ENCODE measurements around the gene CYP1B1. TPM values are rescaled to one million over a fixed set of nuclear protein-coding genes. Genes with fewer than 3 reads are reported as not detected.

Gene CYP1B1
- total and polyA plus RNA-seq, 2 donors: 10.7 to 16.7 TPM

DNA sequence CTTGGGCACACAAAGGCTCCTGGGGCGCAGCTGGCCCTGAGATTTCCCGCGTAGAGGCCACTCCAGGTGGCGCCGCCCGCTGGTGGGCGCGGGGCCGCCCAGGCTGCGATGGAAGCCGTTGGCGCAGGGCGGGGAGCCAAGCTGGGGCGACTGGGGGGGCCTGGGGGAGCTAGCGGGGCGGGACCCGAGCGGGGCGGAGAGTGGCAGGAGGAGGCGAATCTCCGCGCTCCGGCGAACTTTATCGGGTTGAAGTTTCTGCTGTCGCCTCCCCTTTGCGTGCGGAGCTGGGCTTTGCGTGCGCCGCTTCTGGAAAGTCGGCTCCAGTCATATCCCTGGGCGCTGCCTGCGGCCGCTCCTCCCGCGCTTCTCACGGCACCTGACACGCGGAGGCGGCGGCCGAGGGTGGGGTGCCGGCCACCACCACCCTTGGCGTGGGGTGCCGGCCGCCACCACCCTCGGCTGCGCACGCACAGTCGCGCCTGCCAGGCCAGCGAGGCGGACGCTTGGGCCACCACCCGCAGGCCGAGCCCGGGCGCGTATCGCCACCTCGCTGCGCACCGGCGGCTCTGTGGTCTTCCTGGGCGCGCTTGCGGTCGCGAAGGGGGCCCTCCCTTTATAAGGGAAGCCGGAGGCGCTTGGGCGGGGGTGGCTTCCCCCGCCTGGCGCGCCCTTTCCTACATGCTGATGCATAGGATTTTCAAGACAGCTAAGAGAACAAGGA, 919 bp upstream of the CYP1B1 start:
- no peaks in the 10 kb centered on the region for H3K4me1 ChIP-seq (ENCODE audit: insufficient read depth)
- H3K27ac ChIP-seq (ENCODE audit: low read depth): peak overlapping the region; percentile 49
- no peaks in the 10 kb centered on the region for H3K36me3 ChIP-seq (ENCODE audit: insufficient read depth)
- DNase-seq (ENCODE audit: extremely low spot score): no peak
- H3K4me3 ChIP-seq (ENCODE audit: low read depth, low read length): peak overlapping the region; percentile 47
- WGBS: under 1% methylated on average over 76 of the region's 76 CpGs

GRCh38 chr2:38076152-38076709, 280 bp upstream of the CYP1B1 start:
- peak; percentile 47 for DNase-seq (ENCODE audit: extremely low spot score)
- Histone ChIP-seq H3K27ac (ENCODE audit: low read depth) (no peak overlapping the region), H3K36me3 (ENCODE audit: insufficient read depth) (no peaks in the 10 kb centered on the region), H3K4me3 (ENCODE audit: low read depth, low read length) (peak overlapping the region; percentile 47), H3K4me1 (ENCODE audit: insufficient read depth) (no peaks in the 10 kb centered on the region)
- WGBS: under 1% methylated on average over 51 of the region's 51 CpGs

GRCh38 chr2:38074764-38075506, 1.0 kb downstream of the CYP1B1 start:
- WGBS: 5% methylated on average over 82 of the region's 82 CpGs
- peak overlapping the region; percentile 47 for H3K4me3 ChIP-seq (ENCODE audit: low read depth, low read length)

GRCh38 chr2:38074058-38074763, 1.7 kb downstream of the CYP1B1 start:
- no peak overlapping the region for H3K27ac ChIP-seq (ENCODE audit: low read depth)
- H3K4me3 ChIP-seq (ENCODE audit: low read depth, low read length): peak overlapping the region; percentile 27
- no peak for DNase-seq (ENCODE audit: extremely low spot score)
- 8% methylated on average over 58 of the region's 58 CpGs for WGBS
- H3K4me1 ChIP-seq (ENCODE audit: insufficient read depth): no peaks in the 10 kb centered on the region
- no peaks in the 10 kb centered on the region for H3K36me3 ChIP-seq (ENCODE audit: insufficient read depth)

More at GRCh38 chr2:38074764-38075506, 1.0 kb downstream of the CYP1B1 start:
- no peak for DNase-seq (ENCODE audit: extremely low spot score)
- Histone ChIP-seq H3K36me3 (ENCODE audit: insufficient read depth) (no peaks in the 10 kb centered on the region), H3K27ac (ENCODE audit: low read depth) (no peak overlapping the region), H3K4me1 (ENCODE audit: insufficient read depth) (no peaks in the 10 kb centered on the region)

DNA sequence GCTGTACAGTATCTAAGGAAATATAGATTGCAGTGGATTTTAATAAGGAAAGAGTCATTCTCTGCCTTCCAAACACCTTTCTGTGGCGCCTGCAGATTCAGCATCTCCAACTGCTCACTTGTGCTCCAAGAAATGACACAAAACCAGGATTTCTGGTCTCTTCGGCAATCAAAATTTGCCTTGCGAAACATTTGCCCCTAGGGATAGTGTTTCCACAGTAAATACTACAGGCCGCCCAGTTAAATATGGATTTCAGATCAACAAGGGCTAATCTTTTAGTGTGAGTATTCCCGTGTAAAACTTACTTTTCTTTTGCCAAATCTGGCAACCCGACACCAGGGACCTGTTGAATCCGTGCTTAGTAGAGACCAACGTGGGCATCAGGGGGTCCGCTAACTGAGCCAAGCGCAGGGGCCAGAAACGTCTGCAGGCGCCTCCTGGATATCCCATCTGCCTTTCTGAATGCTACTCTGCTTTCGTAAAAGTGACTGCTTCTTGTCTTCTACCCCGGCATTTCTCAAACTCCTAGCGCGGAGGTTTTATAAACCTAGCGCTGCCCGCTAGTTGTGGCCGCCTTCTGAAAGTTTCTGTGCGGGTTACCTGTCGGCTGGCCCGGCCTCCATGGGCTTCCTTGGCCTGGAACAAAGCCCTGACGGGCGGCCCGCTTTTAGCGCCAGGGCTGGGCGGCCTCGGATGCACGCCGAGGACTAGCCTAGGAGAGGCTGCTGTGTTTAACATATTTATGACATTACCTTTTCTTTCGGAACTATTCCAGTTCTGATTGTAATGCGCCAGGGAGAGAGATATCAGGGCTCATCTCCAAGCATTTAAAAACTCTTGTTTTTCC, 2.5 kb downstream of the CYP1B1 start:
- no peak overlapping the region for H3K27ac ChIP-seq (ENCODE audit: low read depth)
- DNase-seq (ENCODE audit: extremely low spot score): no peak
- no peaks in the 10 kb centered on the region for H3K36me3 ChIP-seq (ENCODE audit: insufficient read depth)
- WGBS: 40% methylated on average over 32 of the region's 32 CpGs
- no peaks in the 10 kb centered on the region for H3K4me1 ChIP-seq (ENCODE audit: insufficient read depth)
- H3K4me3 ChIP-seq (ENCODE audit: low read depth, low read length): peak overlapping the region; percentile 27

DNA sequence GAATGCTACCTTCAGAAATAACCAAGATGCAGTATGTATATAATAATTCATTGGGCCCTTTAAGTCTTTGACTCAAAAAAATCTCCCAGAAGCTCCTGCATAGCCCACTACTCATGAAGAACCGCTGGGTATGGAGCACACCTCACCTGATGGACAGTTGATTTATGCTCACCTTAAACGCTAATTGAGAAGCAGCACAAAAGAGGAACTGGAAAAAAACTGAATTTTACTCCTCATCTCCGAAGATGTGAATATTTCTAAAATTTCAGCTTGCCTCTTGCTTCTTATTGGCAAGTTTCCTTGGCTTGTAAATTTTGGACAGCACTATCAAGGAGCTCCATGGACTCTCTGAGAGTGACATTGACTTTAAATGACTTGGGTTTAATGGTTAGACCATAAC, 5.5 kb downstream of the CYP1B1 start:
- H3K27ac ChIP-seq (ENCODE audit: low read depth): no peak overlapping the region
- no peak overlapping the region for H3K4me3 ChIP-seq (ENCODE audit: low read depth, low read length)
- DNase-seq (ENCODE audit: extremely low spot score): no peak
- peaks cover 1% of the 10 kb centered on the region for H3K36me3 ChIP-seq (ENCODE audit: insufficient read depth)
- 93% methylated on average over 3 of the region's 3 CpGs for WGBS
- H3K4me1 ChIP-seq (ENCODE audit: insufficient read depth): no peaks in the 10 kb centered on the region

GRCh38 chr2:38068234-38068633, 7.7 kb downstream of the CYP1B1 start:
- no peak for DNase-seq (ENCODE audit: extremely low spot score)
- 92% methylated on average over 4 of the region's 4 CpGs for WGBS
- Histone ChIP-seq H3K27ac (ENCODE audit: low read depth) (no peak overlapping the region), H3K4me3 (ENCODE audit: low read depth, low read length) (no peak overlapping the region), H3K4me1 (ENCODE audit: insufficient read depth) (no peaks in the 10 kb centered on the region), H3K36me3 (ENCODE audit: insufficient read depth) (peaks cover 1% of the 10 kb centered on the region)

- Histone ChIP-seq H3K36me3 (ENCODE audit: insufficient read depth) (peaks cover 1% of the 10 kb centered on the region), H3K4me3 (ENCODE audit: low read depth, low read length) (no peak overlapping the region), H3K27ac (ENCODE audit: low read depth) (no peak overlapping the region), H3K4me1 (ENCODE audit: insufficient read depth) (no peaks in the 10 kb centered on the region)
- no peak for DNase-seq (ENCODE audit: extremely low spot score)
- WGBS: 86% methylated on average over 6 of the region's 6 CpGs
Measured at GRCh38 chr2:38066421-38067115, 9.4 kb downstream of the CYP1B1 start.

GRCh38 chr2:38065502-38066135, 10.3 kb downstream of the CYP1B1 start:
- Histone ChIP-seq H3K36me3 (ENCODE audit: insufficient read depth) (peaks cover 1% of the 10 kb centered on the region), H3K4me1 (ENCODE audit: insufficient read depth) (no peaks in the 10 kb centered on the region), H3K27ac (ENCODE audit: low read depth) (no peak overlapping the region), H3K4me3 (ENCODE audit: low read depth, low read length) (no peak overlapping the region)
- no peak for DNase-seq (ENCODE audit: extremely low spot score)
- WGBS: 89% methylated on average over 6 of the region's 6 CpGs

- Histone ChIP-seq H3K27ac (ENCODE audit: low read depth) (no peak overlapping the region), H3K36me3 (ENCODE audit: insufficient read depth) (peaks cover 1% of the 10 kb centered on the region), H3K4me3 (ENCODE audit: low read depth, low read length) (no peak overlapping the region), H3K4me1 (ENCODE audit: insufficient read depth) (no peaks in the 10 kb centered on the region)
- 85% methylated on average over 5 of the region's 5 CpGs for WGBS
- no peak for DNase-seq (ENCODE audit: extremely low spot score)
Measured at GRCh38 chr2:38064801-38065501, 11.0 kb downstream of the CYP1B1 start.

- no peaks in the 10 kb centered on the region for H3K36me3 ChIP-seq (ENCODE audit: insufficient read depth)
- WGBS: 80% methylated on average over 5 of the region's 5 CpGs
- DNase-seq (ENCODE audit: extremely low spot score): no peak
- H3K4me1 ChIP-seq (ENCODE audit: insufficient read depth): no peaks in the 10 kb centered on the region
- H3K27ac ChIP-seq (ENCODE audit: low read depth): no peak overlapping the region
- H3K4me3 ChIP-seq (ENCODE audit: low read depth, low read length): no peak overlapping the region
Measured at GRCh38 chr2:38060236-38061018, 15.5 kb downstream of the CYP1B1 start.

All from urinary bladder (tissue), 4 donors.